GM19023 (cell line): ENCODE measurements around the gene CGB2.
A peak's percentile ranks its signal among the peaks of the same experiment; 100 is the strongest.
"Not testable (repeated sequence)": the region's sequence is repeated elsewhere in the genome, so short reads cannot be mapped to it uniquely, and the experiment has no call there.

Experiments
- ATAC-seq: cut with Tn5 transposase; IDR thresholded peaks from one replicate; pipeline ENCODE4 v1.9.1; 2021; ENCODE audit warnings: mild to moderate bottlenecking, moderate library complexity; ENCODE audit not compliant: unreplicated experiment

CGB2 gene

GRCh38 chr19:49009828-49010227 is 21.9 kb upstream of the CGB2 start:
- no peak for ATAC-seq

- no peak for ATAC-seq
These were observed 21.2 kb upstream of the CGB2 start for GRCh38 chr19:49010453-49010852.

GRCh38 chr19:49011194-49011593 is 20.5 kb upstream of the CGB2 start:
- ATAC-seq = no peak

- no peak for ATAC-seq
These were observed 17.4 kb upstream of the CGB2 start for GRCh38 chr19:49014123-49014869.

GRCh38 chr19:49014870-49015255 is 16.8 kb upstream of the CGB2 start:
- ATAC-seq = no peak

GRCh38 chr19:49016067-49016839 is 15.4 kb upstream of the CGB2 start:
- no peak for ATAC-seq

GRCh38 chr19:49017041-49017665 is 14.5 kb upstream of the CGB2 start, which contains the start of gene LHB:
Gene LHB (minus strand): TSS chr19:49017091. CDS start chr19:49017081, 10 bp downstream.
- ATAC-seq = no peak

GRCh38 chr19:49017666-49018351 is 13.9 kb upstream of the CGB2 start:
- peak; percentile 57 for ATAC-seq

GRCh38 chr19:49018388-49019241 is 13.1 kb upstream of the CGB2 start:
- ATAC-seq = not testable (repeated sequence)

GRCh38 chr19:49019242-49019932 is 12.3 kb upstream of the CGB2 start:
- ATAC-seq = no peak

- ATAC-seq = no peak
These were observed 11.3 kb upstream of the CGB2 start for GRCh38 chr19:49020342-49020741.

GRCh38 chr19:49020931-49021895 is 10.5 kb upstream of the CGB2 start:
- ATAC-seq = no peak

GRCh38 chr19:49022116-49022515 is 9.6 kb upstream of the CGB2 start:
- ATAC-seq = no peak

GRCh38 chr19:49024233-49024632 is 7.5 kb upstream of the CGB2 start, which contains the start of gene CGB3:
Gene CGB3 (minus strand): TSS chr19:49024333. CDS start chr19:49023971, 362 bp downstream.
- not testable (repeated sequence) for ATAC-seq

- ATAC-seq = not testable (repeated sequence)
These were observed 6.6 kb upstream of the CGB2 start for GRCh38 chr19:49025088-49025487.

- not testable (repeated sequence) for ATAC-seq
These were observed 6.1 kb upstream of the CGB2 start for GRCh38 chr19:49025599-49025998.

- not testable (repeated sequence) for ATAC-seq
These were observed 3.0 kb upstream of the CGB2 start for GRCh38 chr19:49028686-49029085.

- not testable (repeated sequence) for ATAC-seq
These were observed 1.9 kb upstream of the CGB2 start for GRCh38 chr19:49029749-49030148.
